Keratinocyte (primary cell): Measurements from ENCODE around the gene SEC22A.

Experiments used
- EZH2 ChIP-seq: IDR thresholded peaks from one replicate; pipeline ENCODE4 v1.6.1; 2012; ENCODE audit warnings: inconsistent platforms, mild to moderate bottlenecking, low read length, moderate library complexity
- TF ChIP-seq, protein P1 (sequence below), 3 experiments: IDR thresholded peaks in 1 of 3; conservative IDR thresholded peaks in 1 of 3; optimal IDR thresholded peaks in 1 of 3; 2 replicates in 2 of 3; 3 replicates in 1 of 3; pipeline versions ENCODE3 to v1.5.1; 2011; ENCODE audit warnings: low read length in 3 of 3, mild to moderate bottlenecking in 3 of 3, moderate library complexity in 2 of 3, control low read depth in 1 of 3, inconsistent platforms in 1 of 3; ENCODE audit not compliant: insufficient read depth in 2 of 3; ENCODE audit errors: extremely low read depth in 1 of 3

GRCh38 chr3:123321806-123322205, 120.1 kb downstream of the SEC22A start:
- TF ChIP-seq, protein P1, sequence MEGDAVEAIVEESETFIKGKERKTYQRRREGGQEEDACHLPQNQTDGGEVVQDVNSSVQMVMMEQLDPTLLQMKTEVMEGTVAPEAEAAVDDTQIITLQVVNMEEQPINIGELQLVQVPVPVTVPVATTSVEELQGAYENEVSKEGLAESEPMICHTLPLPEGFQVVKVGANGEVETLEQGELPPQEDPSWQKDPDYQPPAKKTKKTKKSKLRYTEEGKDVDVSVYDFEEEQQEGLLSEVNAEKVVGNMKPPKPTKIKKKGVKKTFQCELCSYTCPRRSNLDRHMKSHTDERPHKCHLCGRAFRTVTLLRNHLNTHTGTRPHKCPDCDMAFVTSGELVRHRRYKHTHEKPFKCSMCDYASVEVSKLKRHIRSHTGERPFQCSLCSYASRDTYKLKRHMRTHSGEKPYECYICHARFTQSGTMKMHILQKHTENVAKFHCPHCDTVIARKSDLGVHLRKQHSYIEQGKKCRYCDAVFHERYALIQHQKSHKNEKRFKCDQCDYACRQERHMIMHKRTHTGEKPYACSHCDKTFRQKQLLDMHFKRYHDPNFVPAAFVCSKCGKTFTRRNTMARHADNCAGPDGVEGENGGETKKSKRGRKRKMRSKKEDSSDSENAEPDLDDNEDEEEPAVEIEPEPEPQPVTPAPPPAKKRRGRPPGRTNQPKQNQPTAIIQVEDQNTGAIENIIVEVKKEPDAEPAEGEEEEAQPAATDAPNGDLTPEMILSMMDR (optimal IDR thresholded peaks at IDR 0.05 in 1 of 3, IDR thresholded peaks at IDR 0.05 in 1 of 3, conservative IDR thresholded peaks at IDR 0.05 in 1 of 3; ENCODE audit: extremely low read depth in 1 of 3, insufficient read depth in 2 of 3, low read length in 3 of 3) = no peak
- no peak for TF ChIP-seq EZH2
